Endodermal cell (in vitro differentiated cells): ENCODE results near the gene USP24. TPM values are rescaled to one million over a fixed set of nuclear protein-coding genes. Genes with fewer than 3 reads are reported as not detected.
A peak's percentile ranks its signal among the peaks of the same experiment; 100 is the strongest.

ENCODE experiments used
- DNase-seq: peaks from one replicate; pipeline ENCODE4 v3.0.0-alpha.2; 2017
- H3K27ac ChIP-seq: 2 replicates; pipeline ENCODE4 v1.5.1; 2013; ENCODE audit warnings: mild to moderate bottlenecking, low read depth, low read length, moderate library complexity
- H3K27me3 ChIP-seq: 2 replicates; pipeline ENCODE4 v1.6.1; 2013; ENCODE audit warnings: mild to moderate bottlenecking, low read length, moderate library complexity; ENCODE audit not compliant: insufficient read depth, control insufficient read depth, poor library complexity, severe bottlenecking
- H3K36me3 ChIP-seq: 2 replicates; pipeline ENCODE4 v1.7.0; 2013; ENCODE audit warnings: mild to moderate bottlenecking, low read length, moderate library complexity; ENCODE audit not compliant: control insufficient read depth, insufficient read depth
- H3K4me1 ChIP-seq: one replicate; pipeline ENCODE4 v1.7.0; 2013; ENCODE audit warnings: low read length; ENCODE audit not compliant: control insufficient read depth, insufficient read depth
- H3K4me3 ChIP-seq: 2 replicates; pipeline ENCODE4 v1.5.1; 2013; ENCODE audit warnings: mild to moderate bottlenecking, low read length, moderate library complexity
- H3K9ac ChIP-seq: 2 replicates; pipeline ENCODE4 v1.6.1; 2013; ENCODE audit warnings: mild to moderate bottlenecking, low read length, moderate library complexity; ENCODE audit not compliant: poor library complexity, severe bottlenecking; ENCODE audit errors: extremely low read depth
- H3K9me3 ChIP-seq: 2 replicates; pipeline ENCODE4 v1.6.1; 2013; ENCODE audit warnings: mild to moderate bottlenecking, low read length, moderate library complexity; ENCODE audit not compliant: control insufficient read depth
- H3K27ac Mint-ChIP-seq: 2 replicates; pipeline ENCODE4 v1.8.0; 2020; ENCODE audit warnings: mixed read lengths
- H3K27me3 Mint-ChIP-seq: 2 replicates; pipeline ENCODE4 v1.8.0; 2021; ENCODE audit warnings: mild to moderate bottlenecking, mixed read lengths; ENCODE audit not compliant: insufficient read depth
- H3K36me3 Mint-ChIP-seq: 2 replicates; pipeline ENCODE4 v1.8.0; 2020; ENCODE audit warnings: low read depth, mixed read lengths
- H3K4me1 Mint-ChIP-seq: 2 replicates; pipeline ENCODE4 v1.8.0; 2020; ENCODE audit warnings: mixed read lengths
- H3K4me3 Mint-ChIP-seq: 2 replicates; pipeline ENCODE4 v1.8.0; 2020; ENCODE audit warnings: mild to moderate bottlenecking, moderate library complexity, mixed read lengths
- H3K9me3 Mint-ChIP-seq: 2 replicates; pipeline ENCODE4 v1.8.0; 2020; ENCODE audit warnings: mild to moderate bottlenecking, mixed read lengths
- CTCF ChIP-seq: fragments of 200-600 bp; sonication (generic); conservative IDR thresholded peaks from 2 replicates; pipeline ENCODE4 v1.5.0; 2021; ENCODE audit warnings: antibody characterized with exemption, mild to moderate bottlenecking
- WGBS, 2 experiments: methylation state at CpG; one replicate each; pipeline versions ENCODE4 v1.1.5 to v1.1.7; 2013; ENCODE audit warnings: missing lambda C conversion rate in 2 of 2, mixed read lengths in 1 of 2; ENCODE audit not compliant: insufficient coverage in 1 of 2, insufficient read length in 1 of 2; 5-methylcytosine and 5-hydroxymethylcytosine counted together
- total RNA-seq, 2 donors: library from RNA; stranded (reverse); fragmentation: NEBNext Ultra II Directional in 1 of 2; extraction: Animal tissue kit (Norgen Biotek cat#: 25700) in 1 of 2; gene quantifications; 2 replicates in 1 of 2; 3 replicates in 1 of 2; pipeline ENCODE4 v1.2.1, GENCODE V29; 2021

The USP24 gene
- total RNA-seq, 2 donors from 2014 or later = 68.2 to 71.5 TPM

GRCh38 chr1:55067914-55068313 is 147.2 kb downstream of the USP24 start:
- H3K36me3 Mint-ChIP-seq = peaks cover 67% of the 10 kb centered on the region

DNA sequence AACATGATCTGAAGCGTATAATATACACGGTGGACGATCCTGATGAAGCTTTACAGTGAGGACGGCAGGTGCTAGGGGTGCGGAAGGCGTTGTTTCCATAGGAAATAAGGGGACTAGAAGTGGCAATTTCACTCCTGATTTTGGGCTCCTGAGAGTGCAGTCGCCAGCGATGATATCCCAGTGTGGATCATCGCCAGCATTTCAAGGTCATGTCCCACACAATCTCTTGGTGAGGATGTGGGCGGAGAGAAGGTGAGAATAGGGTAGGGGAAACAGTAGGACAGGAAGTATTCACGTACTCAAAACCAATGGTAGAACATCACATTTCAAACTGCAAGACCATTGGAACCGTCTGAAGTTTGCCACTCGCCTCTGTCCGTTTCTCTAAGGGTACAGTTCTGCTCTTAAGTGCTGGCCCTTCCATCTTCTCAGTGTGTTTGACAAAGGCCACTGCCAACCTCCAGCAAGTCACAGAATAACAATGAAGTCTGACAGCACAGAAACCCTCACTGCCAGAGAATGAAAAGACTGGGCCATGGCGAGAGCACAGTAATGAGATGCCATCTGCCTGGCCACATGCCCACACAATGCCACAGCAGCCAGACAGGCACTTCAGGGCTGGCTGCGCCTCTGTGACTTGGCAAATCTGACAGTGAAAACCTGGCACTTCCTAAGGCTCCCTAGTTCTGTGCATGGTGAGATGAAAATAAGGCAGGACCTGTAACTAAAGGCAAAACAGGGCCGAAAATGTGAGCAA is 148.0 kb downstream of the USP24 start:
- peak; percentile 49 for DNase-seq
- Histone ChIP-seq H3K36me3 (peaks cover 67% of the 10 kb centered on the region), H3K9ac (no peak overlapping the region), H3K4me1 (no peaks in the 10 kb centered on the region), H3K9me3 (no peaks in the 10 kb centered on the region), H3K27me3 (no peaks in the 10 kb centered on the region), H3K27ac (no peak overlapping the region), H3K4me3 (no peak overlapping the region)
- H3K4me3 Mint-ChIP-seq = no peak overlapping the region
- WGBS, 2 experiments = 94 to 98% methylated on average over 12 to 16 of the region's 17 CpGs
- no peak for TF ChIP-seq CTCF
- H3K36me3 Mint-ChIP-seq = peaks cover 65% of the 10 kb centered on the region
- no peaks in the 10 kb centered on the region for H3K9me3 Mint-ChIP-seq
- peaks cover 8% of the 10 kb centered on the region for H3K4me1 Mint-ChIP-seq
- H3K27me3 Mint-ChIP-seq = no peaks in the 10 kb centered on the region
- H3K27ac Mint-ChIP-seq = no peak overlapping the region

More at GRCh38 chr1:55067914-55068313, 147.2 kb downstream of the USP24 start:
- H3K9ac ChIP-seq = no peak overlapping the region
- H3K4me1 ChIP-seq = no peaks in the 10 kb centered on the region
- TF ChIP-seq CTCF = no peak
- WGBS, 2 experiments = 100% methylated on average over 1 of the region's 1 CpG; no CpG with 5 or more reads in 1 of the 2 experiments
- no peaks in the 10 kb centered on the region for H3K27me3 ChIP-seq
- H3K27ac ChIP-seq = no peak overlapping the region
- no peaks in the 10 kb centered on the region for H3K9me3 ChIP-seq
- H3K4me3 Mint-ChIP-seq = no peak overlapping the region
- H3K9me3 Mint-ChIP-seq = no peaks in the 10 kb centered on the region
- H3K4me1 Mint-ChIP-seq = peaks cover 8% of the 10 kb centered on the region
- no peak overlapping the region for H3K4me3 ChIP-seq
- no peak overlapping the region for H3K27ac Mint-ChIP-seq
- DNase-seq = no peak
- no peaks in the 10 kb centered on the region for H3K27me3 Mint-ChIP-seq
- H3K36me3 ChIP-seq = peaks cover 74% of the 10 kb centered on the region

DNA sequence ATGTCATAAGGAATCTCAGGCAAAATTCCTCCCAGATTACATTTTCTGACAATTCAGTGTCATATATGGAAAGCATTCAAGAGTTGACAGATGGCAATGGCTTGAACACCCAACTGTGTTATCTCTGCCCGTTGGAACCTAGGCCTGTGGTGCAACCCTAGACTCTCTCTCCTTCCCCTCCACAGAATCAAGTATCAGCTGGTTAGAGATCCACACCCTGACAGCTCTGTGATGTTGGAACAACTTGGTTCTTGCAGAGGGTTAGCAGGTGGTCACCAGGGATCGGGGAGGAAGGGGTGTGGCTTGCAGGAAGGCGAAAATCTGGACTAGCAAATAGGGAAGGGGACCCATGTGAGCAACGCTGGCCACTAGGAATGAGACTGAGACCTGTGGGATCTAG is 149.5 kb downstream of the USP24 start:
- 93 to 95% methylated on average over 3 to 4 of the region's 4 CpGs for WGBS, 2 experiments
- no peaks in the 10 kb centered on the region for H3K27me3 ChIP-seq
- H3K27me3 Mint-ChIP-seq = no peaks in the 10 kb centered on the region
- peaks cover 53% of the 10 kb centered on the region for H3K36me3 ChIP-seq
- no peak overlapping the region for H3K9ac ChIP-seq
- H3K9me3 ChIP-seq = no peaks in the 10 kb centered on the region
- no peak overlapping the region for H3K4me3 Mint-ChIP-seq
- no peaks in the 10 kb centered on the region for H3K4me1 Mint-ChIP-seq
- TF ChIP-seq CTCF = no peak
- no peak overlapping the region for H3K27ac ChIP-seq
- H3K36me3 Mint-ChIP-seq = peaks cover 60% of the 10 kb centered on the region
- H3K9me3 Mint-ChIP-seq = no peaks in the 10 kb centered on the region
- no peak overlapping the region for H3K27ac Mint-ChIP-seq
- DNase-seq = no peak
- no peak overlapping the region for H3K4me3 ChIP-seq
- no peaks in the 10 kb centered on the region for H3K4me1 ChIP-seq
